Measurements from ENCODE around the gene SLCO2B1. TPM values are rescaled to one million over a fixed set of nuclear protein-coding genes. Genes with fewer than 3 reads are reported as not detected.

The SLCO2B1 gene
- total RNA-seq, 3 donors from 2014 or later (not counting 1 experiment from before 2014, with no cell fraction given), result not detected

GRCh38 chr11:75189108-75189507 is 38.2 kb downstream of the SLCO2B1 start:
- H3K4me3 Mint-ChIP-seq, result no peak overlapping the region
- no peaks in the 10 kb centered on the region for H3K4me1 Mint-ChIP-seq
- ATAC-seq, result no peak
- H3K27me3 Mint-ChIP-seq (ENCODE audit: low read depth in 2 of 2), result peaks cover 10 to 11% of the 10 kb centered on the region in 2 donors
- no peak for TF ChIP-seq CTCF (IDR thresholded peaks at IDR 0.05)
- Histone ChIP-seq H3K27ac (ENCODE audit: low read length) (no peak overlapping the region), H3K27me3 (ENCODE audit: control insufficient read depth, insufficient read depth, low read length) (no peaks in the 10 kb centered on the region), H3K4me3 (ENCODE audit: low read length) (no peak overlapping the region), H3K36me3 (ENCODE audit: control insufficient read depth, insufficient read depth, low read length) (no peaks in the 10 kb centered on the region), H3K9me3 (ENCODE audit: control insufficient read depth, insufficient read depth, low read length) (no peaks in the 10 kb centered on the region), H3K4me1 (ENCODE audit: control insufficient read depth, insufficient read depth, low read length) (no peaks in the 10 kb centered on the region)
- WGBS (ENCODE audit: insufficient coverage), result 76% methylated on average over 3 of the region's 5 CpGs
- DNase-seq, result no peak
- intact Hi-C loops (cut with micrococcal nuclease), result no loop called here
- no peaks in the 10 kb centered on the region for H3K9me3 Mint-ChIP-seq
- H3K36me3 Mint-ChIP-seq, result no peaks in the 10 kb centered on the region
- no peak overlapping the region for H3K27ac Mint-ChIP-seq

GRCh38 chr11:75189911-75190310 is 39.0 kb downstream of the SLCO2B1 start:
- Histone ChIP-seq H3K27me3 (ENCODE audit: control insufficient read depth, insufficient read depth, low read length) (no peaks in the 10 kb centered on the region), H3K36me3 (ENCODE audit: control insufficient read depth, insufficient read depth, low read length) (no peaks in the 10 kb centered on the region), H3K9me3 (ENCODE audit: control insufficient read depth, insufficient read depth, low read length) (no peaks in the 10 kb centered on the region), H3K4me3 (ENCODE audit: low read length) (no peak overlapping the region), H3K27ac (ENCODE audit: low read length) (no peak overlapping the region), H3K4me1 (ENCODE audit: control insufficient read depth, insufficient read depth, low read length) (no peaks in the 10 kb centered on the region)
- Mint-ChIP-seq H3K27me3 (ENCODE audit: low read depth in 2 of 2) (peaks cover 2 to 5% of the 10 kb centered on the region in 2 donors), H3K4me1 (no peaks in the 10 kb centered on the region), H3K27ac (no peak overlapping the region), H3K36me3 (no peaks in the 10 kb centered on the region), H3K9me3 (no peaks in the 10 kb centered on the region), H3K4me3 (no peak overlapping the region)
- DNase-seq (no peak), ATAC-seq (no peak)
- WGBS (ENCODE audit: insufficient coverage), result 93% methylated on average over 8 of the region's 8 CpGs
- intact Hi-C loops (cut with micrococcal nuclease), result no loop called here
- no peak for TF ChIP-seq CTCF (IDR thresholded peaks at IDR 0.05)

DNA sequence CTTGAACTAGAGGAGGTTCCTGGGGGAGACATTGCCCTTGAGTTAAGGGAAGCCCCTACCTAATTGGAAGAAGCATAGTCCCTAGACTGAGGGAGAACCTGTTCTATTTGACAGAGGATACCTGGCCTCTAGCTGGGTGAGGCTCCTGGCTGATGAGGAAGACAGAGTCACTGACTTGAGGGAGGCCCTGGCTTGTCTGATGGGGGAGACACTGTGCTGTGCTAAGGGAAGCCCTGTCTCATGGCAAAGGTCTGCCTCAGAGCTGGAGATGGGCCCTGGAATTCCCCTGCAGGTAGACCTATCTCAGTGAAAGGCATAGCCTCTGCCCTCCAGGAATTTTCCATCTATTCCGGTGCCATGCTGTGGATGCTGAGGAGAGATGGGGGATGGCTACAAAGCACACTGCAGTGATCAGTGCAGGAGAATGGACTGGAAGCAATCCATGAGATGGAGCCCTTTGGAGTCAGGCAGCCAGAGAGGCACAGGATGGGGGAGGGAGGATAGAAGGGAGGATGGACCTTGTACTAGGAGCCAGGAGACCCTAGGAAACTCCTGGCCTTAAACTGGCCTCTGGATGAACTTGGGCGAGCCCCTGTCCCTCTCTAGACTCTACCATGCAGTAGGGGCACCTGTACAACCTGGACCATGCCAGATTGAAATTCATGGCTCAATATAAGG is 39.9 kb downstream of the SLCO2B1 start:
- ATAC-seq (no peak), DNase-seq (no peak)
- no peaks in the 10 kb centered on the region for H3K9me3 ChIP-seq (ENCODE audit: control insufficient read depth, insufficient read depth, low read length)
- intact Hi-C loops (cut with micrococcal nuclease), result no loop called here
- no peaks in the 10 kb centered on the region for H3K4me1 Mint-ChIP-seq
- no peak overlapping the region for H3K27ac Mint-ChIP-seq
- TF ChIP-seq CTCF (IDR thresholded peaks at IDR 0.05), result no peak
- H3K36me3 Mint-ChIP-seq, result no peaks in the 10 kb centered on the region
- no peaks in the 10 kb centered on the region for H3K36me3 ChIP-seq (ENCODE audit: control insufficient read depth, insufficient read depth, low read length)
- no peaks in the 10 kb centered on the region for H3K27me3 ChIP-seq (ENCODE audit: control insufficient read depth, insufficient read depth, low read length)
- no peak overlapping the region for H3K4me3 Mint-ChIP-seq
- no peak overlapping the region for H3K27ac ChIP-seq (ENCODE audit: low read length)
- no peaks in the 10 kb centered on the region for H3K9me3 Mint-ChIP-seq
- no peaks in the 10 kb centered on the region for H3K27me3 Mint-ChIP-seq (ENCODE audit: low read depth in 2 of 2)
- 79% methylated on average over 2 of the region's 2 CpGs for whole genome bisulfite sequencing (ENCODE audit: insufficient coverage)
- no peaks in the 10 kb centered on the region for H3K4me1 ChIP-seq (ENCODE audit: control insufficient read depth, insufficient read depth, low read length)
- no peak overlapping the region for H3K4me3 ChIP-seq (ENCODE audit: low read length)

DNA sequence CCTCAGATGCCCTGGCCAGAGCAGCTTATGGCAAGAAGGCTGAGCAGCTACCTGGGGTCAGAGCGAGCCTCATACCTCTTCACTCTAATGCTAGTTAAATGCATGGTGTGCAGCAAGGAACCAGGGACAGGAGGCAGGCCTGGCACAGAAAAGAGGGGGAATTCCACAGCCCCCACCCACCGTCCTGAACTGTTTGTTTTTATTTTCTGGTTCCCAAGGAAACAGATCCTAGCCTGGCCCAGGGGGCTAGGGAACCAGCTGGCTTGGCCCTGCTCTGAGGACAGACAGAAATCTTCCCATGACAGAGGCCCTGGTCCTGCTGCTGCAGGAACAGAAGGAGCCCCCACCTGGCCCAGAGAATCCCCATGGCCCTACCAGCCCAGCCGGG is 40.4 kb downstream of the SLCO2B1 start:
- Mint-ChIP-seq H3K9me3 (no peaks in the 10 kb centered on the region), H3K27ac (no peak overlapping the region), H3K27me3 (ENCODE audit: low read depth in 2 of 2) (no peaks in the 10 kb centered on the region), H3K36me3 (no peaks in the 10 kb centered on the region), H3K4me3 (no peak overlapping the region), H3K4me1 (no peaks in the 10 kb centered on the region)
- no peak for TF ChIP-seq CTCF (IDR thresholded peaks at IDR 0.05)
- no peaks in the 10 kb centered on the region for H3K36me3 ChIP-seq (ENCODE audit: control insufficient read depth, insufficient read depth, low read length)
- no peaks in the 10 kb centered on the region for H3K27me3 ChIP-seq (ENCODE audit: control insufficient read depth, insufficient read depth, low read length)
- no peak for DNase-seq
- intact Hi-C loops (cut with micrococcal nuclease), result no loop called here
- no peaks in the 10 kb centered on the region for H3K9me3 ChIP-seq (ENCODE audit: control insufficient read depth, insufficient read depth, low read length)
- no peaks in the 10 kb centered on the region for H3K4me1 ChIP-seq (ENCODE audit: control insufficient read depth, insufficient read depth, low read length)
- 60% methylated on average over 2 of the region's 3 CpGs for WGBS (ENCODE audit: insufficient coverage)
- no peak overlapping the region for H3K4me3 ChIP-seq (ENCODE audit: low read length)
- no peak for ATAC-seq
- H3K27ac ChIP-seq (ENCODE audit: low read length), result no peak overlapping the region

Measured in natural killer cell (primary cell).